OCI-LY7 (cell line): ENCODE data around the gene FBXO27.

ENCODE experiments used
- EZH2phosphoT487 ChIP-seq: fragments of 200-600 bp; sonication (generic); IDR thresholded peaks from 2 replicates; pipeline ENCODE4 v1.6.1; 2018; ENCODE audit warnings: low read depth, borderline replicate concordance, mild to moderate bottlenecking, mixed run types, antibody characterized with exemption, low read length, moderate library complexity, mixed read lengths
- TF ChIP-seq, protein P1 (sequence below): fragments of 200-600 bp; sonication (generic); conservative IDR thresholded peaks from 2 replicates; pipeline ENCODE4 v1.5.1; 2014; ENCODE audit warnings: mild to moderate bottlenecking, antibody characterized with exemption, low read length, moderate library complexity, mixed read lengths

DNA sequence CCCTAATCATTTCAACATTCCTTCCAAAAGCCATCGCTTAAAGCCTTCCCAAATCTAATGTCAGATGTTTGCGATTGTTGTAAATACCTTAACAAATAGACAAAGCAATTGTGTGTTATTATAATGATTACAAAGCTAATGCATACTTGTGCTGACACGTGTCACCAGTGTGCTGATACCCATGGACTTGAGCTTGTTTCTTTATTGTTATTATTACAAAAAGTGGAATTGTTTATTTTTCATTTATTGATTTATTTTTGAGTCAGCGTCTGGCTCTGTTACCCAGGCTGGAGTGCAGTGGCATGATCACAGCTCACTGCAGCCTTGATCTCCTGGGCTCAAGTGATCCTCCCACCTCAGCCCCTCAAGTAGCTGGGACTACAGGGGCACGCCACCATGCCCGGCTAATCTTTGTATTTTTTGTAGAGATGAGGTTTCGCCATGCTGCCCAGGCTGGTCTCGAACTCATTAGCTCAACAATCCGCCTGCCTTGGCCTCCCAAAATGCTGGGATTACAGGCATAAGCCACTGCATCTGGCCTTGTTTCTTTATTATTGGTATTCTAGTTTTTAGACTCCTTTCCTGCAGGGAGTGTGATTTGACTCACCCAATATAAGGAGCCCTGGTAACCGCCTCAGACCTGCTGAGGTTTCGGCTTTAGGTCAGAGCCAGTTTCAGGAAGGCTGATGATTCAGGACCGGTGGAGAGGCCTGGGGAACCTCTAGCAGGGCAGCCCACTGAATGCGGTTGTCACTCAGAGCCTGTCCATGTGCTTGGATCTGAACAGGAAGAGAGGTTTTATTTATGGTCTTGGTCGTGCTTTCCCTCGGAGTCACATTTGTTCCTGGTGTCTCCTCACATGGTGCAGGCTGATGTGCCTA lies 54.7 kb downstream of the FBXO27 start:
- TF ChIP-seq, protein P1, sequence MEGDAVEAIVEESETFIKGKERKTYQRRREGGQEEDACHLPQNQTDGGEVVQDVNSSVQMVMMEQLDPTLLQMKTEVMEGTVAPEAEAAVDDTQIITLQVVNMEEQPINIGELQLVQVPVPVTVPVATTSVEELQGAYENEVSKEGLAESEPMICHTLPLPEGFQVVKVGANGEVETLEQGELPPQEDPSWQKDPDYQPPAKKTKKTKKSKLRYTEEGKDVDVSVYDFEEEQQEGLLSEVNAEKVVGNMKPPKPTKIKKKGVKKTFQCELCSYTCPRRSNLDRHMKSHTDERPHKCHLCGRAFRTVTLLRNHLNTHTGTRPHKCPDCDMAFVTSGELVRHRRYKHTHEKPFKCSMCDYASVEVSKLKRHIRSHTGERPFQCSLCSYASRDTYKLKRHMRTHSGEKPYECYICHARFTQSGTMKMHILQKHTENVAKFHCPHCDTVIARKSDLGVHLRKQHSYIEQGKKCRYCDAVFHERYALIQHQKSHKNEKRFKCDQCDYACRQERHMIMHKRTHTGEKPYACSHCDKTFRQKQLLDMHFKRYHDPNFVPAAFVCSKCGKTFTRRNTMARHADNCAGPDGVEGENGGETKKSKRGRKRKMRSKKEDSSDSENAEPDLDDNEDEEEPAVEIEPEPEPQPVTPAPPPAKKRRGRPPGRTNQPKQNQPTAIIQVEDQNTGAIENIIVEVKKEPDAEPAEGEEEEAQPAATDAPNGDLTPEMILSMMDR = no peak
- no peak for TF ChIP-seq EZH2phosphoT487
